GM10266 (cell line): ENCODE data around the gene CRADD.
"Not testable (repeated sequence)": the region's sequence is repeated elsewhere in the genome, so short reads cannot be mapped to it uniquely, and the experiment has no call there.

ENCODE experiments used
- DNase-seq: peaks from one replicate; pipeline ENCODE4 v3.0.0; 2012; ENCODE audit errors: extremely low spot score
- TF ChIP-seq, protein P1 (sequence below): IDR thresholded peaks from 2 replicates; pipeline ENCODE4 v1.5.1; 2012; ENCODE audit warnings: mild to moderate bottlenecking, low read depth; ENCODE audit not compliant: control insufficient read depth, insufficient read depth; ENCODE audit errors: missing control alignments

Gene CRADD

DNA sequence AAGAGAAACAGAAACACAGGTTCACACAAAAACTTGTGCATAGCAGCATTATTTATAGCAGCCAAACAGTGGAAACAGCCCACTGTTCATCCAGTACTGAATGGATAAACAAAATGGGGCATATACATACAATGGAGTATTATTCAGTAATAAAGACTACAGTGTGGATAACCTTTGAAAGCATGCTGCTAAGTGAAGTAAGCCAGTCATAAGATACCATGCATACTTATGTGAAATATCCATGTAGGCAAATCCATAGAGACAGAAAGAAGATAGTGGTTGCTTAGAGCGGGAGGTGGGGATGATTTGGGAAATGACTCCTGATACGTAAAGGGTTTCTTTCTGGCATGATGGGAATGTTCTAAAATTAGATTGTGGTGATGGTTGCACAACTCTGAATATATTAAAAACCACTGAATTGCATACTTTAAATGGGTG, 99.4 kb downstream of the CRADD start:
- no peak for DNase-seq
- TF ChIP-seq, protein P1, sequence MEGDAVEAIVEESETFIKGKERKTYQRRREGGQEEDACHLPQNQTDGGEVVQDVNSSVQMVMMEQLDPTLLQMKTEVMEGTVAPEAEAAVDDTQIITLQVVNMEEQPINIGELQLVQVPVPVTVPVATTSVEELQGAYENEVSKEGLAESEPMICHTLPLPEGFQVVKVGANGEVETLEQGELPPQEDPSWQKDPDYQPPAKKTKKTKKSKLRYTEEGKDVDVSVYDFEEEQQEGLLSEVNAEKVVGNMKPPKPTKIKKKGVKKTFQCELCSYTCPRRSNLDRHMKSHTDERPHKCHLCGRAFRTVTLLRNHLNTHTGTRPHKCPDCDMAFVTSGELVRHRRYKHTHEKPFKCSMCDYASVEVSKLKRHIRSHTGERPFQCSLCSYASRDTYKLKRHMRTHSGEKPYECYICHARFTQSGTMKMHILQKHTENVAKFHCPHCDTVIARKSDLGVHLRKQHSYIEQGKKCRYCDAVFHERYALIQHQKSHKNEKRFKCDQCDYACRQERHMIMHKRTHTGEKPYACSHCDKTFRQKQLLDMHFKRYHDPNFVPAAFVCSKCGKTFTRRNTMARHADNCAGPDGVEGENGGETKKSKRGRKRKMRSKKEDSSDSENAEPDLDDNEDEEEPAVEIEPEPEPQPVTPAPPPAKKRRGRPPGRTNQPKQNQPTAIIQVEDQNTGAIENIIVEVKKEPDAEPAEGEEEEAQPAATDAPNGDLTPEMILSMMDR = no peak

DNA sequence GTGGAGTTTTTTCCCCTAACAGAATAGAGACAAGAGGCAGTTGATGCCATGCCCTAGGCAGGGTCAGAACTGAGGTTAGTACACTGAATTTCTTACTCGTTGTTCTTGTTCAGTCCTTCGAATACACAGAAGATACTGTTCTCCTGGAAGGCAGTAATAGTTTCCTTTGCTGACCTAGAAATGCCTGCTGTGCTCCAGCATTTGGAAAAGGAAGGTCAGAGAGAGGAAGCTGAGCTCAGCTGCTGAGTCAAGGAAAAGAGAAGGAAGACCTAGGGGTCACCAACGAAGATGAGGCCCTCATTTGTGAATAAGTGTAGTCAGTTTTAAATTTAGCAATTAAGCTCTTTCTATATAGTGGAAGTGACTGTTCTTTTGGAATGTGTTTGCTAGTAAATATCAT, 100.1 kb downstream of the CRADD start:
- TF ChIP-seq, protein P1 = no peak
- no peak for DNase-seq

DNA sequence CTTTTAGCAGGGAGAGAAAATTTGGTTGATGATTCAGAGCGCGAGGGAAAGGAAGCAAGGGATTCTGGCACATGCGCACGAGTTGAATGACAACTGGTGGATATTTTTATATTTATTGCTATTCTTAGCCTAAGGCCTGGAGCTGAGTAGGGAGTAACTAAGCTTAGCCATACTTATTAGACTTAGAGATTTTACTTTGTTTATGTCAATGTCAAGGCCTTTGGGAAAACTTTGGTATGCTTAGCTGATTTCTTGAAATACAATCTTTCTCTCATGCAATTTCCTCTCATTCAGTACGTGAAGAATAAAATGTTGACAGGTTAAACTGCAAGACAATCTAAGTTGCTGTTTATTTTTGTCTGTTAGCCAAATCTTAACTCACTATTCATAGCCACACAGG, 101.1 kb downstream of the CRADD start:
- no peak for DNase-seq

DNA sequence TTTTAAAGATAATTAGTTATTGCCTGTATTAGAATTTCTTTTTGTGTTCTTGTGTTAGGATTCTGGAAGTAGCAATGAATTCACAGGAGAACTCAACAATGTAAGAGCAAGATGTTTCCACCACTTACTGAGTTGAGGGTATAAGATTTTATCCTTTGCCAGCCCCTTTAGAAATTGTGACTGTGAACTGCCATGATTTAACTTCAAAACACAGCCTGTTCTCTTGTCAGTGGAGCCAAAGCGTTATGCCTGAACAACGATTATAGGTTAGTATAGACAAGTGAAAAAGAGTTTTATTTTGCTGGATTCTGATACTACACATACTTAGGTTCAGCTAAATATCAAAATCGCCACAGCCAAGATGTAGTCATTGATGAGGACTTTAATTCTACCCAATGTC, 101.6 kb downstream of the CRADD start:
- TF ChIP-seq, protein P1 = no peak
- no peak for DNase-seq

More for the DNA sequence above, 101.1 kb downstream of the CRADD start:
- TF ChIP-seq, protein P1 = no peak

DNA sequence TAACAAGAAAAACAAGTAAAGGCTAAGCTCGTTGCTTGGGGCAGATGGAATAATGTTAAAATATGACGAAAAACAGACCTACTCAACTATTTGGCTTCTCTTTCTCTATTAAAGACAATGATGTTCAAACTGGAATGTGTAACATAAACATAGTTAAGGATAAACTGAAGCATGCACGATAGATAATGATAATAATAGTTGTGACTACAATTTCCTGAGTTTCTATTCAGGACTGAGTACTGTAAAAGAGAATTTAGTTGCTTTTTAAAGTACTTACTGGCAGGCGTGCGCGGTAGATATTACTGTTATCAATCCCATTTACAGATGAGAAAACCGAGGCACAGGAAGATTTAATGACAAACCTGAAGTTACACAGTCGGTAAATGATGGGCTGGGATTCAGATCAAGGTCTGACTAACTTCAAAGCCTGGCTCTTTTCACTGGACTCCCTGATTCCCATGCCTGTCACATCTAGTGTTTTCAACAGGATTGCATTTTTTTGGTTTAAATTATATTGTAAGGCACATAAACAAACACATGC, 103.0 kb downstream of the CRADD start:
- no peak for DNase-seq
- TF ChIP-seq, protein P1 = no peak

DNA sequence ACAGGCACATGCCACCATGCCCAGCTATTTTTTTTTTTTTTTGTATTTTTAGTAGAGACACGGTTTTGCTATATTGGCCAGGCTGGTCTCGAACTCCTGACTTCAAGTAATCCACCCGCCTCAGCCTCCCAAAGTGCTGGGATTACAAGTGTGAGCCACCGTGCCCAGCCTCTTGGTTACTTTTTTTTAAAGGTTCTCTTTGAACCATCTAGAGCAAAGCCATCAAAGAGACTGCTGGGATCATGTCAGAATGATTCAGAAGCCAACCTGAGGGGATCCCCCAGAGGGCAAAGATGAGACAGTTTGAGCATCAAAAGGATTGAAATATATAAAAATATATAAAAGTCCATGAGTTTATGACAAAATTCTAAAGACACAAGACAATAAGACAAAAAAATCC, 103.7 kb downstream of the CRADD start:
- DNase-seq = not testable (repeated sequence)

DNA sequence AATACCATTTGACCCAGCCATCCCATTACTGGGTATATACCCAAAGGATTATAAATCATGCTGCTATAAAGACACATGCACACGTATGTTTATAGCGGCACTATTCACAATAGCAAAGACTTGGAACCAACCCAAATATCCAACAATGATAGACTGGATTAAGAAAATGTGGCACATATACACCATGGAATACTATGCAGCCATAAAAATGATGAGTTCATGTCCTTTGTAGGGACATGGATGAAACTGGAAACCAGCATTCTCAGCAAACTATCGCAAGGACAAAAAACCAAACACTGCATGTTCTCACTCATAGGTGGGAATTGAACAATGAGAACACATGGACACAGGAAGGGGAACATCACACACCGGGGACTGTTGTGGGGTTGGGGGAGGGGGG, 104.8 kb downstream of the CRADD start:
- not testable (repeated sequence) for DNase-seq

DNA sequence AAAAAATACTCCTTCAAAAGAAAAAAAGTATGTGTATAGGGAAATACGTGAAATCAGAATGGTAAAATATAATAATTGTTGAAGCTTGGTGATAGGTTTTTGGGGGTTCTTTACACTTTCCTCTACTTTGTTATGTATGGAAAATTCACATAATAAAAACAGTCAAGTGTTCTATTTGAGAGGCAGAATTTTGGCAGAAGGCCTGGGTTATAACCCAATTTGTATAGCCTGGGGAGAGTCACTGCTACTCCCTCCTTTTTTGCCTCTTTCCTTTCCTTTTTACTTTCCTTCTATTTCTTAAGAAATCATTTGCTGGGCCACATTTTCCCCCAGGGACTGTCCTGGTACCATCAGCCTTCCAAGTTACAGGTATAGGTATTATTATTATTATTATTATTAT, 105.7 kb downstream of the CRADD start:
- TF ChIP-seq, protein P1 = no peak
- DNase-seq = no peak

DNA sequence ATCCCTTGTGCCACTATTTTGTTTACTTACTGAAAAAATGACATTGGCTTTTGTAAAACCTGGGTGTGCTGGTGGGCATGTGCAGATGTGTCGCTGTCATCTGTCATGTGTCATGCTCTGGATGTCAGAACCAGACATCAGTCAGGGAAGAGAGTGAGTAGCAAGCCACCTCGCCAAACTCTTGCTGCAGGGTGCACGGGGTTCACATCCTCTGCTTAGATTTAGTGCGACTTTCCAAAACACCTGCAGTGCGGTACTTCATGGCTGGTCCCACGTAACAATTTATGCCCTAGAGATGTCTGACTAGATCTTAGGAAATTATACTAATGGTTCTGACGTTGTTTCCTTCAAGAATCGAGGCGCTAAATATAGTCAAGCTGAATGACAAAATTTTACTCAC, 106.7 kb downstream of the CRADD start:
- DNase-seq = no peak
- TF ChIP-seq, protein P1 = no peak
